Stimulated activated CD8-positive, alpha-beta memory T cell treated with anti-CD3 and anti-CD28 coated beads, Interleukin-7, amount 100 ng/mL, for 1 hour (primary cell): ENCODE measurements around the gene CDK11B.
"Not testable (repeated sequence)": the region's sequence is repeated elsewhere in the genome, so short reads cannot be mapped to it uniquely, and the experiment has no call there.

Source experiments
- DNase-seq, 2 donors: peaks; one replicate each; pipeline ENCODE4 v3.0.0-alpha.2; 2020; ENCODE audit warnings: low read depth in 2 of 2

CDK11B gene

DNA sequence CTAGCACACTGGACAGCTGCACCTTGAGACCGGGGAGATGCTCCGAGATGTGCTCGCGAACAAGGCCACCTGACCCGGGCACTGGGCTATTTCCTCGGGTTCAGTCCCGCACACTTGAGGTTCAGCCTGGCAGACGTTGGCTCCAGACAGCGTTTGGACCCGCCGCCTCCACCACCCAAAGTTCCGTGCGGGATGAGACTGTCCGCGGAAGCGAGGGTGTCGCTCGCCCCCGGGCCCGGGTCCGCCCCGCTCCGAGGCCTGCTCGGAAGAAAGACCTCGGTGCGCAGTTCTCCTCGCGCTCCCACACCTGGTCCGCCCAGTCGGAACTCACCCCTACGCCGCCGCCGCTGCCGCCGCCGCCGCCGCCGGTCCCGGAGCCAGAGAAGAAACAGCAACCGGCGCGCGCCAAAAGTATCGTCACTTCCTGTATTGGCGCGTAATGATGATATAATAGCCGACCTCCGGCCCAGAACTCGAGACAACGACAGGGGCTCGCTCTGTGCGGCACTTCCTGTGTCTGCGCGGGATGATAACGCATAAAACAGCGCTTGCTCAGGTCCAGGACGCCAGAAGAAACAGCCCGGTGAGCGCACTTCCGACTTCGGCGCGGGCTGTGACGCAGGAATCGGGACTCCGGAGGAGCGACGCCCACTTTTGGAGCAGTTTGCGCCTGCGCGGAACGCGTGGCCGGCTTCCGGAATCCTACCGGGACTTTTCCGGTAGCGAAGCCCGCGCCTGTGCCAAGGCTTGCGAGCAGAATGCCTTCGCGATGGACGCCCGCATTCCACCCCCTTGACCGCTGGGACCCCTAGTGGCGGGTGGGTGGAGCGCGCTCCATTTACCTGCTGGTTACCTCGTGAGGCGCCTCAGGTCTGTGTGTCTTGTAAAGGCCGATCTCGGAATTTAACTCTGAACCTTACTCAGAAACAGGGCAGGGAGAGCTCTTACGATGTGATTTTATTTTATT lies at the start of gene CDK11B:
CDK11B (minus strand) TSS at position 422 of the 967 bp plus-strand sequence. CDS start 1,519 bp downstream, outside the sequence.
- DNase-seq: peak; percentile 90 to 96

- not testable (repeated sequence) for DNase-seq
Measured at GRCh38 chr1:1707897-1708296, 49.1 kb upstream of the CDK11B start.

GRCh38 chr1:1707241-1707640 lies 48.4 kb upstream of the CDK11B start:
- DNase-seq: not testable (repeated sequence)

DNA sequence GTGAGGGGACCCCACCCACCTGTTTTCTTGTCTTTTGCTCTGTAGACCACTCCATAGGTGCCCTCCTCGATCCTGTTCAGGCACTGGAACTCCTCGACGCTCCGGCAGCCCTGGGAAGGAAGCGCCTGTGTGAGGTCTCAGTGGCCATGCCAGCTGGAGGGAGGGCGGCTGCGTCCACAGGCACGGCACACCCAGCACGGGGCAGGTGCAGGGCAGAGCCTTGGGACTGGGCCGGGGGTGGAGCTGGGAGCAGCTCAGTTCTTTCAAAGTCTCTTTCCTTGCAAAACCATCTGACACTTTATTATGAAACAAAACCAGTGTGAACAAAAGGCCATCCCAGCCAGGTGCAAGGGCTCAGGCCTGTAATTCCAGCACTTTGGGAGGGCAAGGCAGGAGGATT lies 46.8 kb upstream of the CDK11B start:
- not testable (repeated sequence) for DNase-seq

DNA sequence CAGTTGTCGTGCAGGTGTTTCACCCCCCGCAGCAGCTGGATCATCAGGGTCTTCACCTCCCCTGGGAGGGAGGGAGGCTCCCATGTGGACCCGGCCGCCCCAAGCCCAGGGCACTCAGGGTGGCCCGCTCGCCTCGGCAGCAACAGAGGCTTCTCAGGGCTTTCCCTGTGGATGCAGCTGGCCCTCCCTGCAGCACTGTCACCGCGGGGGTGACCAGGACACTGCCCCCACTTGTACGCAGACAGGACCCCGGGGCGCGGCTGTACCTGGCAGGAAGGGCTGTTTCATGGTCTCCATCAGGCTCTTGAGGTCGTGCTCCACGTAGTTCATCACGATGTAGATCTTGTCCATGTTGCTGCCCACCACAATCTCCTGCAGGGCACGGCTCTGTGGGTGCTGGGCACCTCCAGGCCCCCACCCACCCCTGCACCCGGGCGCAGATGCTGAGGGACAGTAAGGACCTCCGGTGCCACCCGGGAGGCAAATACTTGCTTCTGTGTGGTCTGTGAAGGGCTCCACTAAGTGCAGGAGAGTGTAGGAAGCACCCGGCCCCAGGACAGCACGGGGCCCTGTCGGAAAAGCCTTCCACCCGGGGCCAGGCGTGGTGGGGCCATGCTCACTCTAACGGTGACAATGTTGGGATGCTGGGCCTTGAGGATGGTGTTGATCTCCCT lies 45.6 kb upstream of the CDK11B start:
- DNase-seq: not testable (repeated sequence)

DNA sequence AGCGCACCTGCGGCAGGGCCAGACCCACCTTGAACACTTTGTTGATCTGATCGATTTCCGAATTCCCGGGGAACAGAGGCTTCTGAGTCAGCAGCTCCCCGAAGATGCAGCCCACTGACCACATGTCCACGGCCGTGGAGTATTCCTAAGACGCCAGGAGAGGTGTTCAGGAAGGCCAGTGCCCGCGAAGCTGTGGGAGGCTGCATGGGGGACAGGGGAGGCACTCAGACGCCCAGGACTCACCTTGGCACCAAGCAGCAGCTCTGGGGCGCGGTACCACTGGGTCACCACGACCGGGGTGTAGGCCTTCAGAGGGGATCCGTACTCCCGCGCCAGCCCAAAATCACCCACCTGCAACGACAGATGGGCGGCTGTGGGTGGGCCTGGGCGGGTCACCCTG lies 45.0 kb upstream of the CDK11B start:
- DNase-seq: no peak

GRCh38 chr1:1702506-1702905 lies 43.7 kb upstream of the CDK11B start:
- not testable (repeated sequence) for DNase-seq

GRCh38 chr1:1700557-1700956 lies 41.8 kb upstream of the CDK11B start:
- not testable (repeated sequence) for DNase-seq

GRCh38 chr1:1700067-1700466 lies 41.3 kb upstream of the CDK11B start:
- DNase-seq: not testable (repeated sequence)

DNA sequence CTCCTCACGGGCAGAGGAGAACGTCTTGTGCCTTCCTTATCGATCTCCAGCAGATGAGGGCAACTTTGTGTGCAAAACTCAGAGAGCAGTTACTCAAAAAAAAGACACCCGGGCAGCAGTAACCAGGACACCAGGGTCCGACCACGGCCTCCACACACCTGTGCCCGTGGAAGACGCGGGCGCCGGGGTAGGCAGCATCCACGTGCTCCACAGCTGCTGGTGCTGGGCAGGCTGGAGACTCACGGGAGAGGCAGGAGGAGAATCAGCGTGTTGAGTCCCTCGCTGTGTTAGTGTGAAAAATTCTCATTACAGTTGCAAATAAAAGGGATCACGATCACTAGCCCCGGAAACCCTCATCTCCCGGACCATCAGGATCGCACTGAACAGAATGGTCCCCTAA lies 40.3 kb upstream of the CDK11B start:
- DNase-seq: not testable (repeated sequence)

GRCh38 chr1:1697358-1698183 lies 38.8 kb upstream of the CDK11B start:
- DNase-seq: not testable (repeated sequence)

DNA sequence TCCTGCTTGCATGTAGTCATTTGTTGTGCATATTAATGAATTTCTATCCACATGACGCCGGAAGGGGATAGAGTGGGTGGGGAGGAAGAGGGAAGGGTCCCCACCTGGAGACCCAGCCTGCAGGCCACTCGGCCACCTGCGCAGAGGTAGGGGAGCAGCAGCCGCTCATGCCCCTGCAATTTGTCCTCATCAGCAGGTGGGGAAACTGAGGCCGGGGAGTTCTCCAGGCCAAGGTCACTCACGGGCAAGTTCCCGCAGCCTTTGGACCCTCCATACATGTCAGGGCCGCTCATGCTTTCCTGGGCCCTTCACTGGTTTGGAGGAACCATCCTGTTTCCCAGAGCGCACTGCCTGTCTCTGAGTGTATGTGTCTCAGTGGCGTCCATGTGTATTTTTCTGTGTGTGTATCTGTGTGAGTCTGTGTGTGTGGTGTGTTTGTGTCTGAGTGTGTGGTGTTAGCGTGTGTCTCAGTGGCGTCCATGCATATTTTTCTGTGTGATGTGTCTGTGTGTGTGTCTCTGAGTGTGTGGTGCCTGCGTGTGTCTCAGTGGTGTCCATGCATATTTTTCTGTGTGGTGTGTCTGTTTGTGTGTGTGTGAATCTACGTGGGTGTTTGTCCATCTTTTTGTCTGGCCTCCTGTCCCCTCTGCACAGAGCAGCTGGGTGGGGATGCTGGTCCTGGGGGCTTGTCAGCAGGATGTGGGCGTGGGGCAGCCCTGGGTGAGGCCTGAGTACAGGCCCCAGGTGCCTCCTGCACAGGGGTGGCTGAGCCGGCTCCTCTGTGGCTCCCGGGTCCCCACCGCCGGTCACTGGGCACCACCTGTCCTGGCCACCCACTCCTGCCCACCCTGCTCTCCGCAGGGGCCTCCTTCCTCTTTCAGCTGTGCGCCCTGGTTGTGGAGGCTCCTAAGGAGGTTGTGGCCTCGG lies 37.9 kb upstream of the CDK11B start:
- not testable (repeated sequence) for DNase-seq

- peak; percentile 88 to 93 for DNase-seq
Measured at GRCh38 chr1:1692714-1693647, 34.2 kb upstream of the CDK11B start, which contains the start of gene SLC35E2B. Gene SLC35E2B (minus strand): TSS chr1:1692795. CDS start chr1:1676699, 16,096 bp downstream.

- peak; percentile 55 to 66 for DNase-seq
Measured at GRCh38 chr1:1692324-1692713, 33.5 kb upstream of the CDK11B start.

GRCh38 chr1:1691443-1691842 lies 32.6 kb upstream of the CDK11B start:
- not testable (repeated sequence) for DNase-seq

DNA sequence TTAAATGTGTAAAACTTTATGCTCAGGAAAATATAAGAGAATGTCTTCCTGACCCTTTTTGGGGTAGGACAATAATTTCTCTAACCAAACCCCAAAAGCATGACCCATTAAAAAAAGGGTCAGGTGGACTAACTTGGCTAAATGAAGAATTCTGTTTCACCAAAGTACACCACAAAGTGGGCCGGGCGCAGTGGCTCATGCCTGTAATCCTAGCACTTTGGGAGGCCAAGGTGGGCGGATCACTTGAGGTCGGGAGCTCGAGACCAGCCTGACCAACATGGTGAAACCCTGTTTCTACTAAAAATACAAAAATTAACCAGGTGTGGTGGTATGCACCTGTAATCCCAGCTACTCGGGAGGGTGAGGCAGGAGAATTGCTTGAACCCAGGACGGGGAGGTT lies 30.7 kb upstream of the CDK11B start:
- DNase-seq: not testable (repeated sequence)

- DNase-seq: no peak
Measured at GRCh38 chr1:1687846-1688245, 29.0 kb upstream of the CDK11B start.

DNA sequence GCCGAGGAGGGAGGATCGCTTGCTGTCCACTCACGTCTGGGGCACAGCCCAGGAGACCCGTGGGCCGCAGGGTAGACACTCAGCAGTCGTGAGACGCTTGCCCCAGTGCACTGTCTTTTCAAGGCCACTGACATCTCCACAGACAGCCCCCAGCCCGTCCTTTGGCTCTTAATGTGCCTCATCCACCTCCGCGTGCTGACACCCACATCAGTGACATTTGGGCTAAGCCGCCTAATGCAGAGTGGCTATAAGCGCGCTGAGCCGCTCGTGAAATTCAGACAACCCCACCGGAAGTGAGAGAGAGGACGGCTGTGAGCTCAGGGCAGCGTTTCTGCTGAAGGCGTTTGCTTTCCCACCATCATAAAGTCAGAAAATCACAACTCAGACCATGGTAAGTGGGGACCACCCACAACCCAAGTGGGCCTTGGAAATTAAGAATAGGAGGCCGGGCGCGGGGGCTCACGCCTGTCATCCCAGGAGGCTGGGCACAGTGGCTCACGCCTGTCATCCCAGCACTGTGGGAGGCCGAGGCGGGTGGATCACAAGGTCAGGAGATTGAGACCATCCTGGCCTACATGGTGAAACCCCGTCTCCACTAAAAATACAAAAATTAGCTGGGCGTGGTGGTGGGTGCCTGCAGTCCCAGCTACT lies 25.4 kb upstream of the CDK11B start:
- no peak for DNase-seq
